B cell (primary cell): ENCODE data around the gene VPS13D. TPM values are rescaled to one million over a fixed set of nuclear protein-coding genes. Genes with fewer than 3 reads are reported as not detected.

Source experiments
- ATAC-seq: fragments of 200-7000 bp; cut with Tn5 transposase; one replicate; pipeline ENCODE4 v1.10.0; 2021; ENCODE audit warnings: low read depth, mild to moderate bottlenecking, moderate number of reproducible peaks, moderate library complexity
- CTCF ChIA-PET: fragments of 350-600 bp; sonication (Branson Sonifier 250); formaldehyde crosslinking; loops from one replicate; lab custom pipeline; 2021; ENCODE audit warnings: antibody characterized with exemption, inconsistent platforms; lab: Charles Lee
- POLR2A ChIA-PET: fragments of 350-600 bp; sonication (Branson Sonifier 250); formaldehyde crosslinking; loops from one replicate; lab custom pipeline; 2021; ENCODE audit warnings: antibody characterized with exemption; lab: Charles Lee
- DNase-seq: peaks from one replicate; pipeline ENCODE4 v3.0.0; 2013
- H2AFZ ChIP-seq: 2 replicates; pipeline ENCODE4 v1.6.1; 2012; ENCODE audit warnings: mild to moderate bottlenecking, low read depth, low read length; ENCODE audit not compliant: insufficient read depth, poor library complexity, severe bottlenecking
- H3K27ac ChIP-seq, 2 donors: 1 replicate in 1 of 2; 2 replicates in 1 of 2; pipeline ENCODE4 v1.5.1; 2012 to 2013; ENCODE audit warnings: low read length in 2 of 2, mild to moderate bottlenecking in 2 of 2, moderate library complexity in 1 of 2
- H3K27me3 ChIP-seq, 4 experiments: fragments of 200-600 bp in 1 of 4; sonication (generic) in 1 of 4; replicated peaks in 1 of 4; 1 replicate in 2 of 4; 2 replicates in 2 of 4; pipeline versions ENCODE4 v1.6.1 to v1.7.0; 2013 to 2016; ENCODE audit warnings: low read length in 3 of 4, mild to moderate bottlenecking in 2 of 4, mixed read lengths in 1 of 4, moderate library complexity in 1 of 4; ENCODE audit not compliant: insufficient read depth in 4 of 4, control insufficient read depth in 3 of 4; ENCODE audit errors: control extremely low read depth in 1 of 4
- H3K36me3 ChIP-seq, 2 experiments: replicated peaks in 1 of 2; 1 replicate in 1 of 2; 2 replicates in 1 of 2; pipeline versions ENCODE4 v1.6.1 to v1.7.1; 2013; ENCODE audit warnings: low read length in 1 of 2; ENCODE audit not compliant: insufficient read depth in 2 of 2, control insufficient read depth in 1 of 2; ENCODE audit errors: control extremely low read depth in 1 of 2, extremely low read depth in 1 of 2
- H3K4me1 ChIP-seq, 2 donors: fragments of 200-600 bp in 1 of 2; sonication (generic) in 1 of 2; 1 replicate in 1 of 2; 2 replicates in 1 of 2; pipeline versions ENCODE4 v1.5.1 to v1.6.1; 2013 to 2017; ENCODE audit warnings: low read length in 2 of 2; ENCODE audit not compliant: control insufficient read depth in 2 of 2, insufficient read depth in 2 of 2
- H3K4me2 ChIP-seq: replicated peaks from 2 replicates; pipeline ENCODE3; 2012; ENCODE audit warnings: mild to moderate bottlenecking, low read depth, low read length; ENCODE audit not compliant: poor library complexity, severe bottlenecking
- H3K4me3 ChIP-seq, 5 experiments: fragments of 200-600 bp in 1 of 5; sonication (generic) in 1 of 5; 1 replicate in 3 of 5; 2 replicates in 2 of 5; pipeline versions ENCODE4 v1.5.1 to v1.7.0; 2011 to 2016; ENCODE audit warnings: low read length in 4 of 5, mild to moderate bottlenecking in 4 of 5, low read depth in 2 of 5, control low read depth in 1 of 5, moderate library complexity in 1 of 5; ENCODE audit not compliant: insufficient read depth in 1 of 5; ENCODE audit errors: control extremely low read depth in 1 of 5, extremely low read depth in 1 of 5
- H3K79me2 ChIP-seq: fragments of 200-600 bp; sonication (generic); one replicate; pipeline ENCODE4 v1.6.0; 2016; ENCODE audit warnings: low read length; ENCODE audit not compliant: control insufficient read depth, insufficient read depth
- H3K9ac ChIP-seq: fragments of 200-600 bp; sonication (generic); 2 replicates; pipeline ENCODE4 v1.6.1; 2017; ENCODE audit warnings: mild to moderate bottlenecking, low read length, moderate library complexity
- H3K9me3 ChIP-seq, 3 donors: one replicate each; pipeline versions ENCODE4 v1.6.1 to v1.7.1; 2013; ENCODE audit warnings: low read length in 2 of 3; ENCODE audit not compliant: control insufficient read depth in 2 of 3, insufficient read depth in 1 of 3; ENCODE audit errors: control extremely low read depth in 1 of 3
- H4K20me1 ChIP-seq: 2 replicates; pipeline ENCODE4 v1.6.0; 2012; ENCODE audit warnings: mild to moderate bottlenecking, low read length; ENCODE audit not compliant: insufficient read depth, control insufficient read depth, poor library complexity, severe bottlenecking
- H3K27ac Mint-ChIP-seq: one replicate; pipeline ENCODE4 v1.8.0; 2021; ENCODE audit warnings: mixed read lengths
- H3K27me3 Mint-ChIP-seq: one replicate; pipeline ENCODE4 v1.8.0; 2021; ENCODE audit warnings: mixed read lengths
- H3K4me1 Mint-ChIP-seq: one replicate; pipeline ENCODE4 v1.8.0; 2021; ENCODE audit warnings: mixed read lengths
- H3K4me3 Mint-ChIP-seq: one replicate; pipeline ENCODE4 v1.8.0; 2021; ENCODE audit warnings: mixed read lengths
- H3K9me3 Mint-ChIP-seq: one replicate; pipeline ENCODE4 v1.8.0; 2022; ENCODE audit warnings: mixed read lengths; ENCODE audit not compliant: insufficient read depth
- EZH2 ChIP-seq: IDR thresholded peaks from 2 replicates; pipeline ENCODE4 v1.6.1; 2012; ENCODE audit warnings: borderline replicate concordance, low read depth, mild to moderate bottlenecking, moderate library complexity, low read length; ENCODE audit not compliant: insufficient read depth, poor library complexity, severe bottlenecking
- WGBS: methylation state at CpG from one replicate; pipeline ENCODE4 v1.1.5; 2013; ENCODE audit warnings: missing lambda C conversion rate; ENCODE audit not compliant: insufficient coverage; 5-methylcytosine and 5-hydroxymethylcytosine counted together
- intact Hi-C: fragments of 100-400 bp; cut with micrococcal nuclease; formaldehyde crosslinking; loops from one replicate; pipeline ENCODE4 v1.10.0; 2022
- polyA plus RNA-seq: library from polyadenylated mRNA; depleted of rRNA; stranded (reverse); fragments of >200 nt; gene quantifications from 2 replicates; pipeline ENCODE4 v1.2.3, GENCODE V29; 2012
- total RNA-seq, 2 donors: library from RNA; stranded (reverse); fragments of 120-200 nt in 1 of 2; gene quantifications; 1 replicate in 1 of 2; 2 replicates in 1 of 2; pipeline versions ENCODE4 v1.2.3 to v1.2.4, GENCODE V29; 2013 to 2022
- TF ChIP-seq, protein P1 (sequence below): fragments of 200-600 bp; IDR thresholded peaks from one replicate; pipeline ENCODE4 v1.8.0; 2022; ENCODE audit warnings: antibody characterized with exemption, mild to moderate bottlenecking

The VPS13D gene
- total and polyA plus RNA-seq, 2 donors (not counting 1 experiment from before 2014, with no cell fraction given), result 29.9 to 104 TPM

- no peak overlapping the region for H2AFZ ChIP-seq
- Mint-ChIP-seq H3K27me3 (no peaks in the 10 kb centered on the region), H3K27ac (no peak overlapping the region), H3K4me1 (no peaks in the 10 kb centered on the region), H3K9me3 (no peaks in the 10 kb centered on the region), H3K4me3 (no peak overlapping the region)
- H3K36me3 ChIP-seq, result peaks cover 11 to 54% of the 10 kb centered on the region in 2 experiments
- H3K79me2 ChIP-seq, result no peaks in the 10 kb centered on the region
- no peak overlapping the region for H3K4me3 ChIP-seq
- H3K9ac ChIP-seq, result no peak overlapping the region
- H3K27me3 ChIP-seq, result no peaks in the 10 kb centered on the region
- H3K9me3 ChIP-seq, result no peaks in the 10 kb centered on the region
- H4K20me1 ChIP-seq, result no peaks in the 10 kb centered on the region
- no peak overlapping the region for H3K27ac ChIP-seq
- ChIA-PET POLR2A (no interaction called here), CTCF (no interaction called here)
- DNase-seq, result no peak
- ATAC-seq, result no peak
- no peaks in the 10 kb centered on the region for H3K4me1 ChIP-seq
- 90% methylated on average over 1 of the region's 5 CpGs for WGBS
- no peak for TF ChIP-seq EZH2
- TF ChIP-seq, protein P1, sequence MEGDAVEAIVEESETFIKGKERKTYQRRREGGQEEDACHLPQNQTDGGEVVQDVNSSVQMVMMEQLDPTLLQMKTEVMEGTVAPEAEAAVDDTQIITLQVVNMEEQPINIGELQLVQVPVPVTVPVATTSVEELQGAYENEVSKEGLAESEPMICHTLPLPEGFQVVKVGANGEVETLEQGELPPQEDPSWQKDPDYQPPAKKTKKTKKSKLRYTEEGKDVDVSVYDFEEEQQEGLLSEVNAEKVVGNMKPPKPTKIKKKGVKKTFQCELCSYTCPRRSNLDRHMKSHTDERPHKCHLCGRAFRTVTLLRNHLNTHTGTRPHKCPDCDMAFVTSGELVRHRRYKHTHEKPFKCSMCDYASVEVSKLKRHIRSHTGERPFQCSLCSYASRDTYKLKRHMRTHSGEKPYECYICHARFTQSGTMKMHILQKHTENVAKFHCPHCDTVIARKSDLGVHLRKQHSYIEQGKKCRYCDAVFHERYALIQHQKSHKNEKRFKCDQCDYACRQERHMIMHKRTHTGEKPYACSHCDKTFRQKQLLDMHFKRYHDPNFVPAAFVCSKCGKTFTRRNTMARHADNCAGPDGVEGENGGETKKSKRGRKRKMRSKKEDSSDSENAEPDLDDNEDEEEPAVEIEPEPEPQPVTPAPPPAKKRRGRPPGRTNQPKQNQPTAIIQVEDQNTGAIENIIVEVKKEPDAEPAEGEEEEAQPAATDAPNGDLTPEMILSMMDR, result no peak
- H3K4me2 ChIP-seq, result no peak overlapping the region
- intact Hi-C loops, result no loop called here
Observed at GRCh38 chr1:12326986-12327385, 97.2 kb downstream of the VPS13D start.

- WGBS, result 89% methylated on average over 5 of the region's 7 CpGs
- Histone ChIP-seq H3K79me2 (no peaks in the 10 kb centered on the region), H3K4me3 (no peak overlapping the region), H3K9me3 (no peaks in the 10 kb centered on the region), H3K27ac (no peak overlapping the region), H3K4me1 (no peaks in the 10 kb centered on the region), H4K20me1 (no peaks in the 10 kb centered on the region), H3K27me3 (no peaks in the 10 kb centered on the region), H2AFZ (no peak overlapping the region), H3K9ac (no peak overlapping the region), H3K4me2 (no peak overlapping the region), H3K36me3 (peaks cover 15 to 56% of the 10 kb centered on the region in 2 experiments)
- H3K27ac Mint-ChIP-seq, result no peak overlapping the region
- ATAC-seq, result no peak
- no peak overlapping the region for H3K4me3 Mint-ChIP-seq
- POLR2A ChIA-PET, result no interaction called here
- no peaks in the 10 kb centered on the region for H3K4me1 Mint-ChIP-seq
- no peak for DNase-seq
- H3K9me3 Mint-ChIP-seq, result no peaks in the 10 kb centered on the region
- no peaks in the 10 kb centered on the region for H3K27me3 Mint-ChIP-seq
- intact Hi-C loops, result no loop called here
- CTCF ChIA-PET, result interaction anchor here (0.7 kb wide), 1 partner anchor 85 kb away, joined by 4 read pairs; no protein-coding TSS in a partner anchor
- no peak for TF ChIP-seq EZH2
- TF ChIP-seq, protein P1, result no peak
Observed at GRCh38 chr1:12327566-12327965, 97.7 kb downstream of the VPS13D start.
